Cortex of kidney (tissue), 1 donor: ENCODE measurements around the gene NRL.

ENCODE experiments used
- DNase-seq: peaks from one replicate; lab custom pipeline; 2025; lab: John Stamatoyannopoulos, UW

The NRL gene

DNA sequence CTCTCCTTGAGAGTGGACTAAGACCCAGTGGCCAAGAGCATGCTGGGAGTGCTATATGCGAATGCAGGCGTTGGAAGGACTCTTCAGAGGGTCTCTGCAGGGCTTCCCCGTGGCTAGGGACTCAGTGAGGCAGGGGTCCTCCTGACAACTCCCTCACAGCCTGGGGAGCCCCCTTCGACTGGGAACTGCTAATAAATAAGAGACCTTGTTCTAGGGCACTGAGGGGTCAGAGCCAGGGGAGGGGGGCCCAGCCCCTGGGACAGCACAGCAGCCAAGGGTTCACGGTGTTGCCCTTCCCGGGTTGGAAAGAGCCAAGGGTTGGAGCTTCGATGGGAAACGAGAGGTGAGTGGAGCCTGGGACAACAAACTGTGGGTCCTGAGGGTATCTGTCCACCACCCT, 49.3 kb downstream of the NRL start:
- DNase-seq: no peak

DNA sequence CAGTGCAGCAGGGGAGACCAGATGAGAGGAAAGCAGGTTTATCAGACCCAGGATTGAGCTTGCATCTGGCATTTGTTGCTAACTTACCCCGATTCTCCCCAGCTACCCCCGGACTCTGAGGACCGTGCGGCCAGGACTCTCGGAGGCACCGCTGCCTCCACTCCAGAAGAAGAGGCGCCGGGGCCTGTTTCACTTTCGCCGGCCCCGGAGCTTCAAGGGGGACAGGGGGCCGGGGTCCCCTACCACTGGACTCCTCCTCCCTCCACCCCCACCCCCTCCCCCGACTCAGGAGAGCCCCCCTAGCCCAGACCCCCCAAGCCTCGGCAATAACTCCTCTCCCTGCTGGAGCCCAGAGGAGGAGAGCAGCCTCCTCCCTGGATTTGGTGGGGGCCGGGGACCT, 49.9 kb downstream of the NRL start:
- DNase-seq: no peak

GRCh38 chr14:24064091-24064795, 50.5 kb downstream of the NRL start:
- DNase-seq: no peak

- no peak for DNase-seq
Measured at GRCh38 chr14:24063263-24063836, 51.4 kb downstream of the NRL start.

DNA sequence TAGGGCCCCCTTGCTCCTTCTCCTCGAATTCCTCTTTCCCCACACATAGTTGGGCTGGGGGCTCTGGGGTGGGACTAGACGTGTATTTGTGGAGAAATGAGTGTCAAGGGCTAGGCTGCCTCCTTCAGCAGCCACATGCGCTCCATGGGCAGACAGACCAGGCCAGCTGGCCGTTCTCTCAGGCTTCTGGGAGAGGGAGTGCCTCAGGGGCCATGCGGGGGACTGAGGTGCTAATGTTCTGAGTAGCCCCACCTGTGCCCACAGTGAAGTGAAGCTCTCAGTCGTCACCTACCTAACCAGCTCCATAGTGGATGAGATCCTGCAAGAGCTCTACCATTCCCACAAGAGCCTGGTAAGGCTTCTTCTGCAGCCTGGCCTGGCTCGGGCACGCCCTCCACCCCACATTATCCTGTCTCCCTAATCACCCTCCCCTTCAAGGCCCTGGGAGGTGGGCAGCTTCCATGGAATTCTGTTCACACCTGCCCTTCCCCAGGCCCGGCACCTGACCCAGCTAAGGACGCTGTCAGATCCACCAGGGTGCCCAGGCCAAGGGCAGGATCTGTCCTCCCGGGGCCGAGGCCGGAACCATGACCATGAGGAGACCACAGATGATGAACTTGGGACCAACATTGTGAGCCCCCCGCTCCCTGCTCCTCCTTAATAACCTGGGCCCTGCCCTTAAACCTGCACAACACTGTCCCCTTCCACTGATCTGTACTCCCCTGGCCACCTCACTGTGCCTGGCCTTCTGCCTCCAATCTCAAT, 52.4 kb downstream of the NRL start:
- no peak for DNase-seq

GRCh38 chr14:24060984-24061913, 53.5 kb downstream of the NRL start:
- no peak for DNase-seq

DNA sequence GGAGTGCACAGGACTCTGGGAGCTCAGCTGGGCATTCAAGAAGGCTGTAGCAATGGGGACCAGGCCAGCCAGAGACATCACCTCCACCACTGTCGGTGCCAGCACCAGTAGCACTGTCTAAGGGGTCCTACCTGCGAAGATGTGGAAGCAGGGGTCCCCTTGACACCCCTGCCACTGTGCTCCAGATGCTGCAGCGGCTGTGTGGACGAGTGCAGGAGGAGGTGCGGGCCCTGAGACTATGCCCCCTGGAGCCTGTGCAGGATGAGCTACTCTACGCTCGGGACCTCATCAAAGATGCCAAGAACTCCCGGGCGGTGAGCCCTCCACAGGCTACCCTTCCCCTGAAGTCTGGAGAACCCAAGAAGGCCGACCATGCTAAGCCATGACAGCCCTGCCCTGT, 54.3 kb downstream of the NRL start:
- no peak for DNase-seq

DNA sequence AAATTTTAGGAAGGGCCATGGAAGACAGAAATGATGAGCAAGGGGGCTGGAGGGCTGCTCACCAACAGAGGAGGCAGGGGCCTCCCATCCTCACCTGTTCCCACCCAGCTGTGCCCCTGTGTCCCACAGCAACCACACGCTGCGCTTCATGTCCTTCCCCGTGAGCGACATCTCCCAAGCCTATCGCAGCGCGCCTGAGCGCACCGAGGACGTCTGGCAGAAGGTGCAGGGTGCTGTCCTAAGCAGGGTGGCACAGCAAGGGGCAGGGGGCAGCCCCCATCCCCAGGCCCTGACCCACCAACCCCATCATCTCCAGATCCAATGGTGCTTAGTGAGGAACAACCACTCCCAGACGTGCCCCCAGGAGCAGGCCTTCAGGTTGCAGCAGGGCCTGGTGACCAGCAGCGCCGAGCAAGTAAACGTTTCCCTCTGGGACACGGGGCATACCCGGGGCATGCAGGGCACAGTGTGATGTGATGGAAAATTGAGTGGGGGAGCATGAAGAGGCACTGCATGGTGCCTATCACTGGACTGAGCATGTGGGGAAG, 54.8 kb downstream of the NRL start:
- DNase-seq: no peak

GRCh38 chr14:24058951-24059475, 55.7 kb downstream of the NRL start:
- DNase-seq: no peak

DNA sequence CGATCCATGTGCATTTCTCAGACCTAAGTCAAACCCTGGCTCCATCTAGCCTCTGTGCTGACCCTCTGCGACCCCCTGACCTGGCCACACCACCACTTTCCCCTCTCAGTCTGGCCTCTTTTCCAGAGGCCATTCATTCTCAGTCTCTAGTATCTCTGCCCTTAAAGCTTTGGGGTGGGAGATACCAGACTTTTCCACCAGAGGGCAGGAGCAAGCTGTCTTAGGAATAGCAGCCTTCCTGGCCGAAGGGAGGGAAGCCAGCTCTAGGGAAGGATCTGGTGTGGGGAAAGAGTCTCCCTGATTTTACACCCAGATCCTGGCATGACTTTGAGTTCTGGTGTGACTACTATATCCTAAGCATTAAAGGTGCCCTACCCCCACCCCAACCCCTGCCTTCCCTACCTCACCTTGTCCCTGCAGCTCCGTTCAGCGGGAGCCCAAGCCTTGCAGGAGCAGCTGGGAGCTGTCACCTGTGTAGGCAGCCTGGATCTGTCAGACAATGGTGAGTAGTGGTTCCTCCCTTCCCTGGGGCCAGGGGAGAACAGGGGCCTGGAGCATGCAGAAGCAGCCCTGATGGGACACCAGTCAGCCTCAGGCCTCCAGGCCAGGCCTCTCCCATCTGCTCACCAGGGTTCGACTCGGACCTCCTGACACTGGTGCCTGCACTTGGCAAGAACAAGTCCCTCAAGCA, 56.3 kb downstream of the NRL start:
- DNase-seq: no peak

DNA sequence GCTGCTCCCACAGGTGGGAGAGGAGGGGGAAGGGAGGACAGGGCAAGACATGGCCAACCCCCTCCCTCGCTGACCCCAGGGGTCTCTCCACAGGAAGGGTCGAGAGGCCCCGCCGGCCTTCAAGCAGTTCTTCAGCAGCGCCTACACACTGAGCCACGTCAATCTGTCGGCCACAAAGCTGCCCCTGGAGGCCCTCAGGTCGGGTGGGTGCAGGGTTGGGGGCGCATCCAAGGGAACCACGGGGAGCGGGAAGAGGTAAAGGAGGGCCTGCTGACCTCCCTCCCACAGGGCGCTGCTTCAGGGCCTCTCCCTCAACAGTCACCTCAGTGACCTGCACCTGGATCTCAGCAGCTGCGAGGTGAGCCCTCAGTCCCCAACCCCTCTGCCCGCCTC, 56.9 kb downstream of the NRL start:
- DNase-seq: no peak

DNA sequence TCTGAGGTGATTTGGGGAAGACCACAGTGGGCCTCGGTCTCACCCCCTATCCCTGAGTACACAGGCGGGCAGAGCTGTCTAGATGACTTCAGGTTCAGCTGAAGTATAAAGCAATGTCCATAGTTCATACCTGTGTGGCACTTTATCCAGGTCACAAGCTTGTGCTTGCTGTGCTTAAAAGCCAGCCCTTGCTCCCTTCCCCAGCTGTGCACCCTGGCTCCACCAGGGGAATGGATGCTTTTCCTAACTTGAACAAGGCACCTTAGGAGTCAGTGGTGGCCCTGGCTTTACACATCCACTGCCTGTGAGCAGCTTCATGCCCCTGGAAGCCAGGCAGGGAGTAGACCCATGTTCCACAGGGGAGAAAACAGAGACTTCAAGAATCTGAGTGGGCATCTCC, 57.5 kb downstream of the NRL start:
- no peak for DNase-seq

GRCh38 chr14:24056800-24057184, 58.0 kb downstream of the NRL start:
- DNase-seq: no peak

- DNase-seq: no peak
Measured at GRCh38 chr14:24055971-24056799, 58.6 kb downstream of the NRL start.

DNA sequence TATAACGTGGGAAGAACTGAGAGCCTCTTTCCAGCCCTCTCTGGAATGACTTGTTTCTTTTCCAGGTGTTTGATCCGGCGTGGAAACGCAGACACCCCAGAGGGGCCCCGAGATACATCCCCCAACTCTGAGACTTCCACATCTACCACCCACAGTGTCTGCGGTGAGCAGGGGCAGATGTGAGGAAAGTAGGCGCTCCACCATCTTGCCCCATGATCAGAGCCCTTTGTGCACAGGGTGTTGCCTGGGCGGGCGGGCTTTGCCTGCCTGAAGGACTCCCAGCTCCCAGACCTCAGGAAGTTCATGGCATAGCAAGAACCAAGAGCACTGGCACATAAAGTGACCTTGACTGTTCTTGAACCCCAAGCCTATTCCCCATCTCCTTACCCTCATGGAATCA, 60.1 kb downstream of the NRL start:
- DNase-seq: no peak

- DNase-seq: no peak
Measured at GRCh38 chr14:24054324-24054641, 60.5 kb downstream of the NRL start.

DNA sequence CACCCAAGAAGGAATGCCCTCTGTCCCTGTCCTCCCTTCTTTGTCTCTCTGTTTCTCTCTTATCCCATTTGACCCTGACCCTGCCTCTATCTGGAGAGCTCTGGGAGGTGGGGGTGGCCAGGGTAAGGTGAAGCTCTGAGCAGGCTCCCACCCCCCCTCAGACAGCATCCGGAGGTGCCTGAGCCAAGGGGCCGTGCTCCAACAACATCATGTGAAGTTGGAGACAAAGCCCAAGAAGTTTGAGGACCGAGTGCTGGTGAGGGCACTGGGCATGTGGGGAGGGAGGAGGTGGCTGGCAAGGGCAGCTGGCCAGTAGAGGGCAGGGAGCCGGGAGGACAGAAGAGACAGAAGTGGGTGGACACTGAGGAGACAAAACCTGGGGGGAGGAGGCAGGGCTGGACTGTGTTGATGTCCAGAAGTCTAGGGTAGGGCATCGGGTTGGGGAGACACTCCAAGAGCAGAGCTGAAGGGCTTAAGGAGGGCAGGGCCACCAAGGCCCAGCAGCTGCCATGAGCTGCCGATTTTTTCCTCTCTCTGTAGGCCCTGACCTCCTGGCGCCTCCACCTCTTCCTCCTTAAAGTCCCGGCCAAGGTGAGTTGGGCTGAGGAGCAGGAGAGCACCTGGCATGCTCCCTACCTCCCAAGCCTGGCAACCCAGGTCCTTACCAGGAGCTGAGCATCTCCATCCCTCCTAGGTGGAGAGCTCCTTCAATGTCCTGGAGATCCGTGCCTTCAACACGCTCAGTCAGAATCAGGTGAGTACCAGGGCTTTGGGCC, 61.0 kb downstream of the NRL start:
- DNase-seq: no peak

- no peak for DNase-seq
Measured at GRCh38 chr14:24052656-24053547, 61.8 kb downstream of the NRL start.
